HepG2 (cell line): Measurements from ENCODE around the gene FN1. TPM values are rescaled to one million over a fixed set of nuclear protein-coding genes. Genes with fewer than 3 reads are reported as not detected.

ENCODE experiments used
- ELF1 ChIP-seq: sonication (generic); formaldehyde crosslinking; IDR thresholded peaks from 2 replicates; pipeline ENCODE4 v1.4.0; 2020; ENCODE audit warnings: missing genetic modification reagents
- EP300 ChIP-seq, 3 experiments: sonication (generic) in 1 of 3; formaldehyde crosslinking in 1 of 3; IDR thresholded peaks; 2 replicates each; pipeline versions ENCODE4 v1.5.1 to v1.6.1; 2011 to 2020; ENCODE audit warnings: low read depth in 2 of 3, low read length in 2 of 3, borderline replicate concordance in 1 of 3, improper control_type of control experiment in 1 of 3, mild to moderate bottlenecking in 1 of 3, missing genetic modification reagents in 1 of 3, moderate library complexity in 1 of 3
- HNF1B ChIP-seq: sonication (generic); formaldehyde crosslinking; IDR thresholded peaks from 2 replicates; pipeline ENCODE4 v1.5.1; 2020; ENCODE audit warnings: mild to moderate bottlenecking, moderate library complexity, missing genetic modification reagents
- IRF2 ChIP-seq: IDR thresholded peaks from 2 replicates; pipeline ENCODE4 v1.6.1; 2018; ENCODE audit warnings: missing genetic modification reagents, missing compliant biosample characterization
- KAT7 ChIP-seq: IDR thresholded peaks from 2 replicates; pipeline ENCODE4 v1.6.1; 2018; ENCODE audit warnings: borderline replicate concordance, missing compliant biosample characterization
- LCORL ChIP-seq, 2 experiments: fragments of 450-650 bp in 1 of 2; sonication (generic) in 1 of 2; formaldehyde crosslinking in 1 of 2; IDR thresholded peaks; 2 replicates each; pipeline versions ENCODE4 v1.5.0 to v1.6.1; 2017 to 2020; ENCODE audit warnings: antibody characterized with exemption in 1 of 2, missing genetic modification reagents in 1 of 2
- MED1 ChIP-seq: sonication (generic); formaldehyde crosslinking; IDR thresholded peaks from 2 replicates; pipeline ENCODE4 v1.4.0; 2020; ENCODE audit warnings: missing genetic modification reagents
- MEF2D ChIP-seq: sonication (generic); formaldehyde crosslinking; IDR thresholded peaks from 2 replicates; pipeline ENCODE4 v1.5.1; 2020; ENCODE audit warnings: mild to moderate bottlenecking, missing genetic modification reagents
- POGZ ChIP-seq: sonication (generic); formaldehyde crosslinking; IDR thresholded peaks from 2 replicates; pipeline ENCODE4 v1.4.0; 2020; ENCODE audit warnings: mild to moderate bottlenecking, missing genetic modification reagents
- YY1 ChIP-seq: IDR thresholded peaks from 2 replicates; pipeline ENCODE4 v1.6.1; 2011; ENCODE audit warnings: low read length, low read depth, moderate library complexity, mild to moderate bottlenecking; ENCODE audit not compliant: insufficient read depth, insufficient replicate concordance
- ZBTB25 ChIP-seq: IDR thresholded peaks from 2 replicates; pipeline ENCODE4 v1.6.1; 2018; ENCODE audit warnings: missing genetic modification reagents
- ZEB1 ChIP-seq: IDR thresholded peaks from 2 replicates; pipeline ENCODE4 v1.6.1; 2012; ENCODE audit warnings: mild to moderate bottlenecking, low read depth, inconsistent platforms; ENCODE audit not compliant: insufficient replicate concordance
- ZNF101 ChIP-seq: sonication (generic); formaldehyde crosslinking; IDR thresholded peaks from 2 replicates; pipeline ENCODE4 v1.4.0; 2020; ENCODE audit warnings: mild to moderate bottlenecking, low read depth, missing genetic modification reagents, borderline replicate concordance
- ZNF136 ChIP-seq: sonication (generic); formaldehyde crosslinking; IDR thresholded peaks from 2 replicates; pipeline ENCODE4 v1.8.1; 2022; ENCODE audit warnings: low read depth, mild to moderate bottlenecking, moderate library complexity, missing genetic modification reagents
- ZNF256 ChIP-seq: sonication (generic); formaldehyde crosslinking; conservative IDR thresholded peaks from 2 replicates; pipeline ENCODE4 v1.4.0; 2020; ENCODE audit warnings: missing genetic modification reagents
- ZNF414 ChIP-seq: sonication (generic); formaldehyde crosslinking; IDR thresholded peaks from 2 replicates; pipeline ENCODE4 v1.5.0; 2020; ENCODE audit warnings: missing genetic modification reagents
- ZNF432 ChIP-seq: sonication (generic); formaldehyde crosslinking; IDR thresholded peaks from 2 replicates; pipeline ENCODE4 v1.5.0; 2020; ENCODE audit warnings: missing genetic modification reagents, mild to moderate bottlenecking, borderline replicate concordance
- polyA plus RNA-seq, 8 experiments: library from polyadenylated mRNA; depleted of rRNA in 3 of 8; stranded (reverse) in 7 of 8; unstranded in 1 of 8; fragments of >200 nt; fragmentation: Illumina TruSeq in 4 of 8; extraction: Trizol in 4 of 8; gene quantifications; 2 replicates each; pipeline versions ENCODE4 v1.2.1 to v1.2.3, GENCODE V29; 2011 to 2016; ENCODE audit warnings: low read depth in 4 of 8, missing spikeins in 1 of 8, mixed read lengths in 1 of 8; ENCODE audit not compliant: insufficient read depth in 1 of 8
- total RNA-seq, 5 experiments: library from RNA; depleted of rRNA; stranded (reverse); fragments of >200 nt; fragmentation: Illumina TruSeq; extraction: Trizol; gene quantifications; 2 replicates each; pipeline ENCODE4 v1.2.3, GENCODE V29; 2016; ENCODE audit warnings: low read depth in 1 of 5
- TF ChIP-seq, protein P1 (sequence below), 2 experiments: sonication (generic) in 1 of 2; formaldehyde crosslinking in 1 of 2; IDR thresholded peaks; 2 replicates each; pipeline versions ENCODE4 v1.4.0 to v1.6.1; 2016 to 2020; ENCODE audit warnings: borderline replicate concordance in 1 of 2, low read depth in 1 of 2, mild to moderate bottlenecking in 1 of 2, missing genetic modification reagents in 1 of 2

FN1 gene
- total and polyA plus RNA-seq, 2 of the 13 experiments (the other 11 are each of a cell fraction or from before 2014, with no cell fraction given) = 1,847 to 6,471 TPM

- TF ChIP-seq LCORL (IDR thresholded peaks at IDR 0.05) = no peak
- no peak for TF ChIP-seq LCORL (CRISPR knock-in tag; IDR thresholded peaks at IDR 0.05)
- TF ChIP-seq ZNF414 (CRISPR knock-in tag) = no peak
- TF ChIP-seq ZNF101 (CRISPR knock-in tag) = no peak
- TF ChIP-seq YY1 = peak; percentile 31
- TF ChIP-seq ELF1 = 0 out of 2 replicates have a peak, but pooled peaks have one; percentile 17
- TF ChIP-seq POGZ (CRISPR knock-in tag) = no peak
- 0 out of 2 replicates have a peak, but pooled peaks have one; percentile 37 for TF ChIP-seq KAT7 (CRISPR knock-in tag)
- TF ChIP-seq EP300 (IDR thresholded peaks at IDR 0.05; ENCODE audit: low read depth in 2 of 2, low read length in 2 of 2) = peak in 1 of 2 experiments; percentile 49; a peak in 1 of 4 replicates
- no peak for TF ChIP-seq EP300 (CRISPR knock-in tag; IDR thresholded peaks at IDR 0.05; ENCODE audit: borderline replicate concordance)
- 0 out of 2 replicates have a peak, but pooled peaks have one; percentile 27 for TF ChIP-seq ZBTB25 (CRISPR knock-in tag)
- no peak for TF ChIP-seq ZNF256 (CRISPR knock-in tag)
- TF ChIP-seq, protein P1, sequence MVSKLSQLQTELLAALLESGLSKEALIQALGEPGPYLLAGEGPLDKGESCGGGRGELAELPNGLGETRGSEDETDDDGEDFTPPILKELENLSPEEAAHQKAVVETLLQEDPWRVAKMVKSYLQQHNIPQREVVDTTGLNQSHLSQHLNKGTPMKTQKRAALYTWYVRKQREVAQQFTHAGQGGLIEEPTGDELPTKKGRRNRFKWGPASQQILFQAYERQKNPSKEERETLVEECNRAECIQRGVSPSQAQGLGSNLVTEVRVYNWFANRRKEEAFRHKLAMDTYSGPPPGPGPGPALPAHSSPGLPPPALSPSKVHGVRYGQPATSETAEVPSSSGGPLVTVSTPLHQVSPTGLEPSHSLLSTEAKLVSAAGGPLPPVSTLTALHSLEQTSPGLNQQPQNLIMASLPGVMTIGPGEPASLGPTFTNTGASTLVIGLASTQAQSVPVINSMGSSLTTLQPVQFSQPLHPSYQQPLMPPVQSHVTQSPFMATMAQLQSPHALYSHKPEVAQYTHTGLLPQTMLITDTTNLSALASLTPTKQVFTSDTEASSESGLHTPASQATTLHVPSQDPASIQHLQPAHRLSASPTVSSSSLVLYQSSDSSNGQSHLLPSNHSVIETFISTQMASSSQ (IDR thresholded peaks at IDR 0.05; ENCODE audit: low read depth) = peak; percentile 96
- TF ChIP-seq, protein P1 (CRISPR knock-in tag; IDR thresholded peaks at IDR 0.05; ENCODE audit: borderline replicate concordance) = peak; percentile 93; the same call in 1 of the 2 replicates
- peak; percentile 39; the same call in 1 of the 2 replicates for TF ChIP-seq MED1 (CRISPR knock-in tag)
- no peak for TF ChIP-seq ZNF136 (CRISPR knock-in tag)
- TF ChIP-seq MEF2D (CRISPR knock-in tag) = 0 out of 2 replicates have a peak, but pooled peaks have one; percentile 29
- TF ChIP-seq ZEB1 = no peak
- no peak for TF ChIP-seq ZNF432
- 0 out of 2 replicates have a peak, but pooled peaks have one; percentile 60 for TF ChIP-seq HNF1B (CRISPR knock-in tag)
- 0 out of 2 replicates have a peak, but pooled peaks have one; percentile 27 for TF ChIP-seq IRF2
Measured at GRCh38 chr2:215439980-215440512, 4.2 kb upstream of the FN1 start (continued).
